ENCODE measurements around the gene GALNT10. TPM values are rescaled to one million over a fixed set of nuclear protein-coding genes. Genes with fewer than 3 reads are reported as not detected.

The GALNT10 gene
- total and polyA plus RNA-seq, 9 of the 15 experiments (the other 6 are each of a cell fraction or from before 2014, with no cell fraction given) = 4.6 to 37.1 (median 13.3) TPM

DNA sequence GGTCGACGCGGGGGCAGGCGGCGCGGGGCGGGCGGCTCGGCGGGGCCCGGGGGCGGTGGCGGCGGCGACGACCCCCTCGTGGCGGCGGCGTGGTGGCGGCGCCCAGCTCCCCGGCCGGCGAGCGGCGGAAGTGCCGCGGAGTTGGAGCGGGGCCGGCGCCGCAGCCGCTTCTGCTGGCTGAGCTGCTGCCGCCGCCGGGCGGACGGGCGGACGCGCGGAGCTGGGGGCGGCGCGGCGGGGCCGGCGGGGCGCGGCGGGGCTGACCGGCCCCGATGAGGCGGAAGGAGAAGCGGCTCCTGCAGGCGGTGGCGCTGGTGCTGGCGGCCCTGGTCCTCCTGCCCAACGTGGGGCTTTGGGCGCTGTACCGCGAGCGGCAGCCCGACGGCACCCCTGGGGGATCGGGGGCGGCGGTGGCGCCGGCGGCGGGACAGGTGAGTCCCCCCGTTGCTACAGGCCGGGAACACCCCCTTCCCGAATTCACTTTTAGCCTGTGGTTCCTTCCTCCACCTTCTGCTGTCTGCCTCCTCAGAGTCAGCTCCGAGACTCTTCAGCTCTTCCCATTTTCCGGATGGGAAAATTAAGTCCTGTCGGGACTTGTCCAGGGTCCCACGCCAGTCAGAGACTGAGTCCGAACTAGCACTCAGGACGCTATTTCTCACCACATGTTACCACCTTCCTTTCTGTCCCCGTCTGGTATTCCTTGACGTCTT, at the start of gene GALNT10 (continued):
- peak; percentile 42 for TF ChIP-seq CCNT2 (IDR thresholded peaks at IDR 0.05; ENCODE audit: borderline replicate concordance, extremely low read depth, insufficient read length, low read depth, low read length)
- no peak for TF ChIP-seq ZNF444 (CRISPR knock-in tag; IDR thresholded peaks at IDR 0.05)
- TF ChIP-seq GATA2 (CRISPR knock-in tag; IDR thresholded peaks at IDR 0.05) = no peak
- no peak for TF ChIP-seq CBFB (CRISPR knock-in tag; IDR thresholded peaks at IDR 0.05)
- no peak for TF ChIP-seq SOX6 (IDR thresholded peaks at IDR 0.05)
- TF ChIP-seq HDAC2 (IDR thresholded peaks at IDR 0.05) = peak; percentile 91
- no peak for TF ChIP-seq ZC3H11A (IDR thresholded peaks at IDR 0.05; ENCODE audit: low read depth, low read length)
- no peak for TF ChIP-seq KDM4B (IDR thresholded peaks at IDR 0.05; ENCODE audit: borderline replicate concordance in 2 of 2, low read depth in 1 of 2)
- no peak for TF ChIP-seq ZNF232 (CRISPR knock-in tag; IDR thresholded peaks at IDR 0.05)
- no peak for TF ChIP-seq TRIM24 (IDR thresholded peaks at IDR 0.05)
- 0 out of 2 replicates have a peak, but pooled peaks have one; percentile 14 for TF ChIP-seq EGR1 (conservative IDR thresholded peaks at IDR 0.05)
- no peak for TF ChIP-seq KDM5B (IDR thresholded peaks at IDR 0.05; ENCODE audit: insufficient replicate concordance, low read depth, low read length)
- TF ChIP-seq KLF6 (CRISPR knock-in tag; IDR thresholded peaks at IDR 0.05; ENCODE audit: borderline replicate concordance) = no peak
- no peak for TF ChIP-seq ZC3H8 (IDR thresholded peaks at IDR 0.05)
- TF ChIP-seq SNRNP70 (optimal IDR thresholded peaks at IDR 0.05; ENCODE audit: low read depth, low read length) = no peak
- TF ChIP-seq, protein P1, sequence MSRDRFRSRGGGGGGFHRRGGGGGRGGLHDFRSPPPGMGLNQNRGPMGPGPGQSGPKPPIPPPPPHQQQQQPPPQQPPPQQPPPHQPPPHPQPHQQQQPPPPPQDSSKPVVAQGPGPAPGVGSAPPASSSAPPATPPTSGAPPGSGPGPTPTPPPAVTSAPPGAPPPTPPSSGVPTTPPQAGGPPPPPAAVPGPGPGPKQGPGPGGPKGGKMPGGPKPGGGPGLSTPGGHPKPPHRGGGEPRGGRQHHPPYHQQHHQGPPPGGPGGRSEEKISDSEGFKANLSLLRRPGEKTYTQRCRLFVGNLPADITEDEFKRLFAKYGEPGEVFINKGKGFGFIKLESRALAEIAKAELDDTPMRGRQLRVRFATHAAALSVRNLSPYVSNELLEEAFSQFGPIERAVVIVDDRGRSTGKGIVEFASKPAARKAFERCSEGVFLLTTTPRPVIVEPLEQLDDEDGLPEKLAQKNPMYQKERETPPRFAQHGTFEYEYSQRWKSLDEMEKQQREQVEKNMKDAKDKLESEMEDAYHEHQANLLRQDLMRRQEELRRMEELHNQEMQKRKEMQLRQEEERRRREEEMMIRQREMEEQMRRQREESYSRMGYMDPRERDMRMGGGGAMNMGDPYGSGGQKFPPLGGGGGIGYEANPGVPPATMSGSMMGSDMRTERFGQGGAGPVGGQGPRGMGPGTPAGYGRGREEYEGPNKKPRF (IDR thresholded peaks at IDR 0.05; ENCODE audit: low read depth, low read length) = no peak
- no peak for TF ChIP-seq ZHX1 (conservative IDR thresholded peaks at IDR 0.05; ENCODE audit: low read length)
- TF ChIP-seq, protein P2, sequence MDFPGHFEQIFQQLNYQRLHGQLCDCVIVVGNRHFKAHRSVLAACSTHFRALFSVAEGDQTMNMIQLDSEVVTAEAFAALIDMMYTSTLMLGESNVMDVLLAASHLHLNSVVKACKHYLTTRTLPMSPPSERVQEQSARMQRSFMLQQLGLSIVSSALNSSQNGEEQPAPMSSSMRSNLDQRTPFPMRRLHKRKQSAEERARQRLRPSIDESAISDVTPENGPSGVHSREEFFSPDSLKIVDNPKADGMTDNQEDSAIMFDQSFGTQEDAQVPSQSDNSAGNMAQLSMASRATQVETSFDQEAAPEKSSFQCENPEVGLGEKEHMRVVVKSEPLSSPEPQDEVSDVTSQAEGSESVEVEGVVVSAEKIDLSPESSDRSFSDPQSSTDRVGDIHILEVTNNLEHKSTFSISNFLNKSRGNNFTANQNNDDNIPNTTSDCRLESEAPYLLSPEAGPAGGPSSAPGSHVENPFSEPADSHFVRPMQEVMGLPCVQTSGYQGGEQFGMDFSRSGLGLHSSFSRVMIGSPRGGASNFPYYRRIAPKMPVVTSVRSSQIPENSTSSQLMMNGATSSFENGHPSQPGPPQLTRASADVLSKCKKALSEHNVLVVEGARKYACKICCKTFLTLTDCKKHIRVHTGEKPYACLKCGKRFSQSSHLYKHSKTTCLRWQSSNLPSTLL (IDR thresholded peaks at IDR 0.05) = no peak
- no peak for TF ChIP-seq NELFE (IDR thresholded peaks at IDR 0.05; ENCODE audit: insufficient read depth, insufficient read length)
- peak; percentile 82; the same call in 1 of the 2 replicates for TF ChIP-seq SMARCA5 (IDR thresholded peaks at IDR 0.05)
- TF ChIP-seq CBFA2T3 (IDR thresholded peaks at IDR 0.05) = no peak
- no peak for TF ChIP-seq EZH2 (IDR thresholded peaks at IDR 0.05; ENCODE audit: borderline replicate concordance, low read depth, low read length)
- TF ChIP-seq POLR2A (conservative IDR thresholded peaks at IDR 0.05) = no peak
- no peak for TF ChIP-seq EP400 (IDR thresholded peaks at IDR 0.05)
- TF ChIP-seq ZNF354B (CRISPR knock-in tag; IDR thresholded peaks at IDR 0.05) = no peak

Data from K562 (cell line).